Natural killer cell treated with Interleukin-12 subunit alpha and Interleukin-12 subunit beta and Interleukin-15 and Interleukin-18, amount 100 ng/mL, for 72 hours (primary cell): ENCODE results near the gene SF3A2. TPM values are rescaled to one million over a fixed set of nuclear protein-coding genes. Genes with fewer than 3 reads are reported as not detected.

Experiments
- ATAC-seq, 2 donors: fragments of 150-1000 bp; cut with Tn5 transposase in 1 of 2; sonication (Bioruptor Pico), chemical (Tn5 transposase) in 1 of 2; 2 replicates each; pipeline ENCODE4 v1.10.0; 2021
- DNase-seq: peaks from one replicate; pipeline ENCODE4 v3.0.0; 2022; ENCODE audit warnings: low spot score
- H3K27ac Mint-ChIP-seq, 2 donors: 1 replicate in 1 of 2; 2 replicates in 1 of 2; pipeline ENCODE4 v1.8.0; 2022; ENCODE audit warnings: mixed read lengths in 2 of 2, mild to moderate bottlenecking in 1 of 2, moderate library complexity in 1 of 2
- H3K27me3 Mint-ChIP-seq, 2 donors: 1 replicate in 1 of 2; 2 replicates in 1 of 2; pipeline ENCODE4 v1.8.0; 2022; ENCODE audit warnings: mixed read lengths in 2 of 2
- H3K36me3 Mint-ChIP-seq: one replicate; pipeline ENCODE4 v1.8.0; 2022; ENCODE audit warnings: mixed read lengths
- H3K4me1 Mint-ChIP-seq, 2 donors: 1 replicate in 1 of 2; 2 replicates in 1 of 2; pipeline ENCODE4 v1.8.0; 2022; ENCODE audit warnings: low read depth in 2 of 2, mixed read lengths in 2 of 2, mild to moderate bottlenecking in 1 of 2
- H3K4me3 Mint-ChIP-seq: one replicate; pipeline ENCODE4 v1.8.0; 2022; ENCODE audit warnings: mixed read lengths
- H3K9me3 Mint-ChIP-seq: 2 replicates; pipeline ENCODE4 v1.8.0; 2022; ENCODE audit warnings: mixed read lengths
- total RNA-seq, 2 donors: library from RNA; stranded (reverse); gene quantifications; one replicate each; pipeline ENCODE4 v1.2.3, GENCODE V29; 2022

Gene SF3A2
- total RNA-seq, 2 donors from 2014 or later = 99.2 to 192 TPM

GRCh38 chr19:2270157-2270422, 33.5 kb downstream of the SF3A2 start:
- ATAC-seq = peak in 1 of 2 donors; percentile 4
- Mint-ChIP-seq H3K4me3 (peak overlapping the region; percentile 94), H3K27ac (peak overlapping the region; percentile 87), H3K27me3 (no peaks in the 10 kb centered on the region), H3K4me1 (peaks cover 21 to 25% of the 10 kb centered on the region in 2 donors), H3K36me3 (peaks cover 12% of the 10 kb centered on the region), H3K9me3 (no peaks in the 10 kb centered on the region)
- peak; percentile 70 for DNase-seq

- ATAC-seq (peak; percentile 21 to 61), DNase-seq (peak; percentile 88)
- Mint-ChIP-seq H3K4me3 (peak overlapping the region; percentile 94), H3K36me3 (peaks cover 12% of the 10 kb centered on the region), H3K4me1 (peaks cover 21 to 26% of the 10 kb centered on the region in 2 donors), H3K27me3 (no peaks in the 10 kb centered on the region), H3K9me3 (no peaks in the 10 kb centered on the region), H3K27ac (peak overlapping the region; percentile 87 to 90)
Observed at GRCh38 chr19:2270423-2271233, 34.0 kb downstream of the SF3A2 start.

- Mint-ChIP-seq H3K4me3 (peak overlapping the region; percentile 94), H3K36me3 (peaks cover 12% of the 10 kb centered on the region), H3K27me3 (no peaks in the 10 kb centered on the region), H3K4me1 (peaks cover 21 to 26% of the 10 kb centered on the region in 2 donors), H3K27ac (peak overlapping the region; percentile 87 to 90), H3K9me3 (no peaks in the 10 kb centered on the region)
- ATAC-seq = no peak
- peak; percentile 60 for DNase-seq
Observed at GRCh38 chr19:2271234-2272103, 34.8 kb downstream of the SF3A2 start.

GRCh38 chr19:2273356-2274184, 36.9 kb downstream of the SF3A2 start:
- H3K27me3 Mint-ChIP-seq = no peaks in the 10 kb centered on the region
- ATAC-seq (peak; percentile 43 to 64), DNase-seq (peak; percentile 87)
- peak overlapping the region; percentile 94 for H3K4me3 Mint-ChIP-seq
- H3K9me3 Mint-ChIP-seq = no peaks in the 10 kb centered on the region
- peak overlapping the region; percentile 61 to 90 for H3K27ac Mint-ChIP-seq
- H3K4me1 Mint-ChIP-seq = peaks cover 21 to 32% of the 10 kb centered on the region in 2 donors
- peaks cover 12% of the 10 kb centered on the region for H3K36me3 Mint-ChIP-seq

- H3K27ac Mint-ChIP-seq = peak overlapping the region; percentile 61 to 90
- peak overlapping the region; percentile 94 for H3K4me3 Mint-ChIP-seq
- H3K9me3 Mint-ChIP-seq = no peaks in the 10 kb centered on the region
- no peaks in the 10 kb centered on the region for H3K27me3 Mint-ChIP-seq
- H3K4me1 Mint-ChIP-seq = peaks cover 21 to 35% of the 10 kb centered on the region in 2 donors
- DNase-seq (no peak), ATAC-seq (no peak)
- H3K36me3 Mint-ChIP-seq = peaks cover 12% of the 10 kb centered on the region
Observed at GRCh38 chr19:2274185-2274711, 37.6 kb downstream of the SF3A2 start.

GRCh38 chr19:2274931-2275535, 38.4 kb downstream of the SF3A2 start:
- peaks cover 21 to 35% of the 10 kb centered on the region in 2 donors for H3K4me1 Mint-ChIP-seq
- ATAC-seq (no peak), DNase-seq (no peak)
- peaks cover 12% of the 10 kb centered on the region for H3K36me3 Mint-ChIP-seq
- peak overlapping the region in 1 of 2 donors; percentile 90 for H3K27ac Mint-ChIP-seq
- H3K27me3 Mint-ChIP-seq = no peaks in the 10 kb centered on the region
- no peak overlapping the region for H3K4me3 Mint-ChIP-seq
- no peaks in the 10 kb centered on the region for H3K9me3 Mint-ChIP-seq

GRCh38 chr19:2275588-2276428, 39.2 kb downstream of the SF3A2 start:
- H3K27ac Mint-ChIP-seq = no peak overlapping the region
- H3K27me3 Mint-ChIP-seq = no peaks in the 10 kb centered on the region
- H3K4me1 Mint-ChIP-seq = peaks cover 21 to 35% of the 10 kb centered on the region in 2 donors
- DNase-seq = no peak
- no peak for ATAC-seq
- peaks cover 12% of the 10 kb centered on the region for H3K36me3 Mint-ChIP-seq
- no peaks in the 10 kb centered on the region for H3K9me3 Mint-ChIP-seq
- H3K4me3 Mint-ChIP-seq = no peak overlapping the region

- H3K27ac Mint-ChIP-seq = peak overlapping the region in 1 of 2 donors; percentile 64
- no peaks in the 10 kb centered on the region for H3K9me3 Mint-ChIP-seq
- DNase-seq (peak; percentile 59), ATAC-seq (no peak)
- no peaks in the 10 kb centered on the region for H3K27me3 Mint-ChIP-seq
- H3K4me3 Mint-ChIP-seq = no peak overlapping the region
- peaks cover 11% of the 10 kb centered on the region for H3K36me3 Mint-ChIP-seq
- H3K4me1 Mint-ChIP-seq = peaks cover 20 to 33% of the 10 kb centered on the region in 2 donors
Observed at GRCh38 chr19:2276429-2276986, 39.9 kb downstream of the SF3A2 start.

- H3K9me3 Mint-ChIP-seq = no peaks in the 10 kb centered on the region
- H3K4me3 Mint-ChIP-seq = no peak overlapping the region
- H3K27ac Mint-ChIP-seq = peak overlapping the region in 1 of 2 donors; percentile 64
- peaks cover 6% of the 10 kb centered on the region for H3K36me3 Mint-ChIP-seq
- ATAC-seq (no peak), DNase-seq (no peak)
- H3K27me3 Mint-ChIP-seq = no peaks in the 10 kb centered on the region
- peaks cover 19 to 32% of the 10 kb centered on the region in 2 donors for H3K4me1 Mint-ChIP-seq
Observed at GRCh38 chr19:2277138-2277537, 40.5 kb downstream of the SF3A2 start.

GRCh38 chr19:2278459-2279158, 42.0 kb downstream of the SF3A2 start:
- H3K9me3 Mint-ChIP-seq = no peaks in the 10 kb centered on the region
- no peaks in the 10 kb centered on the region for H3K27me3 Mint-ChIP-seq
- H3K4me1 Mint-ChIP-seq = peaks cover 22 to 33% of the 10 kb centered on the region in 2 donors
- ATAC-seq (no peak), DNase-seq (peak; percentile 59)
- H3K4me3 Mint-ChIP-seq = no peak overlapping the region
- H3K27ac Mint-ChIP-seq = peak overlapping the region in 1 of 2 donors; percentile 21
- H3K36me3 Mint-ChIP-seq = peaks cover 6% of the 10 kb centered on the region

GRCh38 chr19:2280633-2281264, 44.1 kb downstream of the SF3A2 start:
- H3K27me3 Mint-ChIP-seq = no peaks in the 10 kb centered on the region

More at GRCh38 chr19:2280633-2281264, 44.1 kb downstream of the SF3A2 start:
- no peak overlapping the region for H3K4me3 Mint-ChIP-seq
- DNase-seq (no peak), ATAC-seq (no peak)
- H3K36me3 Mint-ChIP-seq = no peaks in the 10 kb centered on the region
- H3K9me3 Mint-ChIP-seq = no peaks in the 10 kb centered on the region
- H3K27ac Mint-ChIP-seq = no peak overlapping the region
- H3K4me1 Mint-ChIP-seq = peaks cover 11 to 22% of the 10 kb centered on the region in 2 donors
